Lower leg skin (tissue), 3 donors: ENCODE measurements around the gene CEP250.

Source experiments
- CTCF ChIP-seq, 3 donors: fragments of 450-650 bp; IDR thresholded peaks; one replicate each; pipeline ENCODE4 v1.5.1; 2016; ENCODE audit warnings: antibody characterized with exemption in 3 of 3, mild to moderate bottlenecking in 3 of 3, moderate library complexity in 2 of 3
- POLR2A ChIP-seq, 2 donors: fragments of 450-650 bp; IDR thresholded peaks; one replicate each; pipeline ENCODE4 v1.6.1; 2016 to 2017; ENCODE audit warnings: antibody characterized with exemption in 2 of 2, mild to moderate bottlenecking in 1 of 2, moderate library complexity in 1 of 2

GRCh38 chr20:35473684-35474083 lies 18.3 kb downstream of the CEP250 start:
- no peak for TF ChIP-seq POLR2A (IDR thresholded peaks at IDR 0.05)
- TF ChIP-seq CTCF (IDR thresholded peaks at IDR 0.05), result no peak
